Stomach smooth muscle (tissue), 2 donors: ENCODE results near the gene R3HCC1L.
"Not testable (repeated sequence)": the region's sequence is repeated elsewhere in the genome, so short reads cannot be mapped to it uniquely, and the experiment has no call there.

Experiments used
- H3K27ac ChIP-seq: one replicate; pipeline ENCODE4 v1.7.0; 2013; ENCODE audit warnings: mild to moderate bottlenecking, low read length, inconsistent platforms
- H3K27me3 ChIP-seq, 2 donors: one replicate each; pipeline ENCODE4 v1.7.0; 2013; ENCODE audit warnings: low read length in 2 of 2; ENCODE audit not compliant: insufficient read depth in 2 of 2, control insufficient read depth in 1 of 2
- H3K36me3 ChIP-seq, 2 donors: one replicate each; pipeline ENCODE4 v1.7.0; 2013; ENCODE audit warnings: low read length in 2 of 2; ENCODE audit not compliant: control insufficient read depth in 2 of 2, insufficient read depth in 2 of 2
- H3K4me1 ChIP-seq: one replicate; pipeline ENCODE4 v1.7.0; 2013; ENCODE audit warnings: low read length; ENCODE audit not compliant: control insufficient read depth, insufficient read depth
- H3K4me3 ChIP-seq, 2 donors: one replicate each; pipeline ENCODE4 v1.7.0; 2013; ENCODE audit warnings: low read length in 2 of 2
- H3K9ac ChIP-seq, 2 donors: one replicate each; pipeline ENCODE4 v1.7.0; 2013; ENCODE audit warnings: low read length in 2 of 2, mild to moderate bottlenecking in 1 of 2
- H3K9me3 ChIP-seq, 2 donors: one replicate each; pipeline ENCODE4 v1.7.0; 2013; ENCODE audit warnings: low read length in 2 of 2; ENCODE audit not compliant: control insufficient read depth in 2 of 2
- donor health status: healthy.
- donor health status: Pancreatic carcinoma.

Gene R3HCC1L

GRCh38 chr10:98152778-98153177, 18.3 kb downstream of the R3HCC1L start:
- not testable (repeated sequence) for H3K4me1 ChIP-seq, H3K27me3 ChIP-seq, H3K9me3 ChIP-seq, H3K9ac ChIP-seq, H3K4me3 ChIP-seq, H3K36me3 ChIP-seq, H3K27ac ChIP-seq

GRCh38 chr10:98153213-98153958, 18.9 kb downstream of the R3HCC1L start:
- H3K4me1 ChIP-seq, H3K27ac ChIP-seq, H3K9me3 ChIP-seq, H3K4me3 ChIP-seq, H3K9ac ChIP-seq, H3K36me3 ChIP-seq, H3K27me3 ChIP-seq: not testable (repeated sequence)

DNA sequence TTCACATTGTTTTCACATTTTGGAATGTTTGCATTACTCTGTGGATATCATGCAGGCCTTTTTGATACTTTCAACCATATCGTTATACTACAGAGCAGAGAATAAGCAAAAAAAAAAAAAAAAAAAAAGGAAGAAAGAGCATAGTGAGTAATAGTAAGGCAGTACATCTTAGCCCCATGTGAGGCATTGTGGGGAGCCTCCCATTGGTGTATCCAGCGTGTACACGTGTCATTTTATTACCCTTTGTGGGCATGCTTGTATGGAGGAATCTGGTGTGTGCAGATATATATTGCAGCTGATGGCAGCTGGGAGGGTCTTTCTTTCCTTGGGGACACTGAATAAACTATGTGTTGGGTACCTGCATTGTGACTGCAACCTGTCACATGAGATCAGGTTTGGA, 19.6 kb downstream of the R3HCC1L start:
- H3K36me3 ChIP-seq, result peaks cover 0 to 5% of the 10 kb centered on the region in 2 donors
- no peak overlapping the region for H3K4me3 ChIP-seq
- no peaks in the 10 kb centered on the region for H3K4me1 ChIP-seq
- H3K27ac ChIP-seq, result no peak overlapping the region
- no peaks in the 10 kb centered on the region for H3K9me3 ChIP-seq
- H3K27me3 ChIP-seq, result no peaks in the 10 kb centered on the region
- no peak overlapping the region for H3K9ac ChIP-seq

GRCh38 chr10:98158576-98158975, 24.1 kb downstream of the R3HCC1L start:
- Histone ChIP-seq H3K4me3 (no peak overlapping the region), H3K27me3 (no peaks in the 10 kb centered on the region), H3K4me1 (no peaks in the 10 kb centered on the region), H3K36me3 (peaks cover 3 to 5% of the 10 kb centered on the region in 2 donors), H3K27ac (no peak overlapping the region), H3K9ac (no peak overlapping the region), H3K9me3 (no peaks in the 10 kb centered on the region)

DNA sequence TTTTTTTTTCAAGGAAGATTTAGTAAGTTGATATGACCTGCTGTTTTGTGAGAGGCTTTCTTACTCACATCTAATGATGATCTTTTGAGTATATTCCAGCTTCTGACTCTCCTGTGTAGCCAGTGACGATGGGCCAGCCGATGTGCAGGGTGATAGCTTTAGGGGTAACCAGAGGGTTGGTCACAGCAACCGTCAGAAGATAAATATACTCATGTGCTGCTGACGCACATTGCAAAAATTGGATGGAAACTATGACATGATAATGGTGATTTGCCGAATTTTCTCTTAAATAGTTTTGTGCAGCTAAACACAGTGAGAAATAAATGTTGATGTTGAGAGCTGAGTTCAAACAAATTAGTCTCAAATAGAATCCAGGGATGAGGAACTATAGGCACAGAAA, 29.5 kb downstream of the R3HCC1L start:
- Histone ChIP-seq H3K4me1 (no peaks in the 10 kb centered on the region), H3K4me3 (no peak overlapping the region), H3K9ac (no peak overlapping the region), H3K9me3 (no peaks in the 10 kb centered on the region), H3K27me3 (no peaks in the 10 kb centered on the region), H3K27ac (no peak overlapping the region), H3K36me3 (peaks cover 6 to 9% of the 10 kb centered on the region in 2 donors)

- Histone ChIP-seq H3K27me3 (no peaks in the 10 kb centered on the region), H3K36me3 (peaks cover 6 to 9% of the 10 kb centered on the region in 2 donors), H3K27ac (no peak overlapping the region), H3K4me1 (no peaks in the 10 kb centered on the region), H3K9me3 (no peaks in the 10 kb centered on the region), H3K9ac (no peak overlapping the region), H3K4me3 (no peak overlapping the region)
Measured at GRCh38 chr10:98167191-98167590, 32.7 kb downstream of the R3HCC1L start.

DNA sequence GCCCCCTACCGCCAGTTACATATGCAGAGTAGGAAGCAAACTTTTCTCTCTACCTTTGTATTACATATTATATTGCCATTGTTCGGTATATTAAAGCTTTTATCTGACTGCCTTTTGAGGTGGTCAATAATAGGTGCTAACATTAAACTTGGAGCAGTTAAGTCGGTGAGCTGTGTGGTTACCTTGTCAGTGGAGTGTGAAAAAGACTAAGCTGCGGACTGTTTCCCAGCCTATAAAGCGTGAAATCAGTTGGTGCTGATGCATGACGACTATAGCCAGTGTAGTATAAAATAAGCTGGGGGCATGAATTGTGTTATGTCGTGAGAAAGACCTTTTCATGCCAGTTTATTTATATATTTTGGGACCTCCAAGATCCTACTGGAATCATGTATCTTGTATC, 33.7 kb downstream of the R3HCC1L start:
- Histone ChIP-seq H3K4me1 (no peaks in the 10 kb centered on the region), H3K9ac (no peak overlapping the region), H3K27ac (no peak overlapping the region), H3K9me3 (no peaks in the 10 kb centered on the region), H3K4me3 (no peak overlapping the region), H3K36me3 (peaks cover 6% of the 10 kb centered on the region in 2 donors), H3K27me3 (no peaks in the 10 kb centered on the region)

GRCh38 chr10:98168766-98169165, 34.3 kb downstream of the R3HCC1L start:
- no peaks in the 10 kb centered on the region for H3K9me3 ChIP-seq
- H3K9ac ChIP-seq, result no peak overlapping the region
- no peak overlapping the region for H3K27ac ChIP-seq
- no peak overlapping the region for H3K4me3 ChIP-seq
- H3K27me3 ChIP-seq, result no peaks in the 10 kb centered on the region
- H3K4me1 ChIP-seq, result no peaks in the 10 kb centered on the region
- H3K36me3 ChIP-seq, result peaks cover 6% of the 10 kb centered on the region in 2 donors

DNA sequence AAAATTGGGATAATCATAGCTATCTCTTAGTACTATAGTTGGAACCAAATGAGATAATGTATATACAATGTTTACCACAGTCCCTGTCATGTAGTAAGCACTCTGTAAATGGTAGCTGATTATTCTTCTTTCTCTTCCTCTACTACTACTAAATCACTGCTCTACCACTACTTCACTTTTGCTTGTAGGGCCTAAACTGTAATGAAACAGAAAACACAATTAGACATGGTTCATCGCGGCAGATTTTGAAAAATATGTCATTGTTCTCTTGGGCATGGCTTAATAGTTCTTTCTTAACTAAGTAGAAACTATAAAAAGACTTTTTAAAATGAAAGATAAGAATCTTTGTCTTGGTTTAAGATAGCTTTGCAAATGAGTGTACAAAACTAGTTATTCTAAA, 34.9 kb downstream of the R3HCC1L start:
- Histone ChIP-seq H3K36me3 (peaks cover 3% of the 10 kb centered on the region in 2 donors), H3K27me3 (no peaks in the 10 kb centered on the region), H3K9me3 (no peaks in the 10 kb centered on the region), H3K27ac (no peak overlapping the region), H3K4me3 (no peak overlapping the region), H3K4me1 (no peaks in the 10 kb centered on the region), H3K9ac (no peak overlapping the region)

- Histone ChIP-seq H3K27ac (no peak overlapping the region), H3K4me1 (no peaks in the 10 kb centered on the region), H3K36me3 (peaks cover 0 to 3% of the 10 kb centered on the region in 2 donors), H3K4me3 (no peak overlapping the region), H3K9ac (no peak overlapping the region), H3K27me3 (no peaks in the 10 kb centered on the region), H3K9me3 (no peaks in the 10 kb centered on the region)
Measured at GRCh38 chr10:98170249-98171117, 36.0 kb downstream of the R3HCC1L start.

DNA sequence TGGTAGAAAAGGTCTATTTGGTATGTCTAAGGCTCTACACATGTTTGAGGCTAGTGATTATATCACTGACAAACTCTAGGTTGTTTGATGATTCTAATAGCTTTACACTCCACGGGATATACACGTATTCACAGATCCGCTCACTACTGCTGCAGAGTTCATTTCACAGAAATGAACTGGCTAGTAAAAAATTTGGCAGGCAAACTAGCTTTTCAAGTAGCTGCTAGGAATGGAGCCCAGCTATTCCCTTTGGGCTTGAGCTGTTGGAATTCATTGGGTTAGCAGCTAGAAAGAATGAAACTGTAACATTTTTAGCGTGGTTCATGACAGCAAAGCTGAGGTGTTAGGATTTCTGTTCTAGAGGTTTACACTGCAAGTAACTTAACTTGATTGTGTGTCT, 37.6 kb downstream of the R3HCC1L start:
- no peaks in the 10 kb centered on the region for H3K4me1 ChIP-seq
- no peak overlapping the region for H3K9ac ChIP-seq
- no peak overlapping the region for H3K27ac ChIP-seq
- no peak overlapping the region for H3K4me3 ChIP-seq
- no peaks in the 10 kb centered on the region for H3K27me3 ChIP-seq
- H3K36me3 ChIP-seq, result no peaks in the 10 kb centered on the region
- H3K9me3 ChIP-seq, result no peaks in the 10 kb centered on the region
